GM23248 (cell line): ENCODE data around the gene INPP5A.

ENCODE experiments used
- EZH2 ChIP-seq: fragments of 200-600 bp; sonication (generic); IDR thresholded peaks from 2 replicates; pipeline ENCODE4 v1.6.1; 2018; ENCODE audit warnings: antibody characterized with exemption, mild to moderate bottlenecking; ENCODE audit not compliant: insufficient read depth, poor library complexity, severe bottlenecking
- EZH2phosphoT487 ChIP-seq: fragments of 200-600 bp; sonication (generic); IDR thresholded peaks from 2 replicates; pipeline ENCODE4 v1.6.1; 2018; ENCODE audit warnings: antibody characterized with exemption, moderate library complexity, mild to moderate bottlenecking, low read depth; ENCODE audit not compliant: insufficient read depth

DNA sequence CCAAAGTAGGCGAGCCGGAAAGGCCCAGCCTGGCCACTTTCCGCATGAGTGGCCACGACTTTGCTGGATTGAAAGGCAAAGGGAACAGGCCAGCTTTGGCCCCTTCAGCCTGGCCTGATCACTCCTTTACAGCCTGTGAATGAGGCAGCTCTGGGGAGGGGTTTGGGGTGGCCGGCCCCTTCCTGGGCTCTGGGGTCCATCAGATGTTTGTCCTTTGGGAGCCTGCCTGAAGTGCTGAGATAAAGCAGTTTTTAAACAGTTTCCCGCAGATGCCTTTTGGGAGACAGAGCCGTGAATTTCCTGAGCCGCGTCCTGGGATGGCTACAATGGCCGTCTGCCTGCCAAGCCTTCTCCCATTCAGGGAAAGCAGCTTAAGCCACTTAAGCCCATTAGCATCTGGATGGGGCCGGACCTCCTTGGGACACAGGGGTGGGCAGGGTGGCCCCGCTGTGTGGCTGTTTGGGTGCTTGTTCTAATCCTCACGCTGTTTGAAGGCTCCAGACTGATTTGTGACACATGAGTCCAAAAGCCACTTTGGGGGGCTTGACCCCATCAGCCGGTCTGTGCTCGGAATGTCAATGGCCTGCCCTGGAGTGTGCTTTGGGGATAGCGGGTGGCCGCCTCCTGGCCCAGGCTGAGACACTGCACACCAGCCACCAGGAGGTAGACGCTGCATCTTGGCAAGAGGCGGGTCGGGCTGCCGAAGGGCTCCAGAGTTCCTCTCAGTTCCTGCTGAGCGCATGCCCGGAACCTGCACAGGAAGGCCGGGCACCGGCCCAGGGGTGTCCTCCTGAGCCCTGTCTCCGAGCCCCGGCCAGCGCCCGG lies 209.4 kb downstream of the INPP5A start:
- TF ChIP-seq EZH2 (no peak), EZH2phosphoT487 (no peak)
